Fibroblast of skin of abdomen (primary cell): ENCODE results near the gene CLSTN1.
"Not testable (repeated sequence)": the region's sequence is repeated elsewhere in the genome, so short reads cannot be mapped to it uniquely, and the experiment has no call there.

Experiments used
- DNase-seq: peaks from one replicate; pipeline ENCODE4 v3.0.0-alpha.2; 2013

The CLSTN1 gene

GRCh38 chr1:9794081-9794480 is 29.7 kb downstream of the CLSTN1 start:
- no peak for DNase-seq

- no peak for DNase-seq
Measured at GRCh38 chr1:9793291-9793690, 30.5 kb downstream of the CLSTN1 start.

- DNase-seq, result peak; percentile 37
Measured at GRCh38 chr1:9792156-9793042, 31.4 kb downstream of the CLSTN1 start.

- DNase-seq, result not testable (repeated sequence)
Measured at GRCh38 chr1:9789700-9790099, 34.1 kb downstream of the CLSTN1 start.

GRCh38 chr1:9787702-9788101 is 36.1 kb downstream of the CLSTN1 start:
- DNase-seq, result no peak

GRCh38 chr1:9785406-9785805 is 38.4 kb downstream of the CLSTN1 start:
- DNase-seq, result no peak

GRCh38 chr1:9784508-9785133 is 39.1 kb downstream of the CLSTN1 start:
- DNase-seq, result peak; percentile 38

GRCh38 chr1:9782897-9783296 is 40.9 kb downstream of the CLSTN1 start:
- no peak for DNase-seq

- no peak for DNase-seq
Measured at GRCh38 chr1:9782116-9782751, 41.5 kb downstream of the CLSTN1 start.

- no peak for DNase-seq
Measured at GRCh38 chr1:9780554-9781110, 43.1 kb downstream of the CLSTN1 start.

- DNase-seq, result no peak
Measured at GRCh38 chr1:9778905-9779304, 44.9 kb downstream of the CLSTN1 start.

- DNase-seq, result no peak
Measured at GRCh38 chr1:9776685-9777084, 47.1 kb downstream of the CLSTN1 start.

GRCh38 chr1:9774712-9775679 is 48.8 kb downstream of the CLSTN1 start:
- DNase-seq, result no peak

- DNase-seq, result no peak
Measured at GRCh38 chr1:9770298-9770697, 53.5 kb downstream of the CLSTN1 start.

GRCh38 chr1:9768983-9769382 is 54.8 kb downstream of the CLSTN1 start:
- DNase-seq, result no peak

GRCh38 chr1:9767964-9768668 is 55.6 kb downstream of the CLSTN1 start:
- no peak for DNase-seq

- DNase-seq, result peak; percentile 100
Measured at GRCh38 chr1:9766759-9767442, 56.9 kb downstream of the CLSTN1 start.

GRCh38 chr1:9764550-9764949 is 59.2 kb downstream of the CLSTN1 start:
- DNase-seq, result no peak

- DNase-seq, result no peak
Measured at GRCh38 chr1:9763914-9764313, 59.9 kb downstream of the CLSTN1 start.

GRCh38 chr1:9762446-9762845 is 61.3 kb downstream of the CLSTN1 start:
- not testable (repeated sequence) for DNase-seq

- DNase-seq, result no peak
Measured at GRCh38 chr1:9761855-9762254, 61.9 kb downstream of the CLSTN1 start.
